Activated CD8-positive, alpha-beta T cell treated with anti-CD3 and anti-CD28 coated beads for 36 hours (primary cell): ENCODE measurements around the gene GGT6. TPM values are rescaled to one million over a fixed set of nuclear protein-coding genes. Genes with fewer than 3 reads are reported as not detected.

Experiments used
- ATAC-seq: fragments of 200-7000 bp; cut with Tn5 transposase; one replicate; pipeline ENCODE4 v1.10.0; 2021; ENCODE audit warnings: mild to moderate bottlenecking, moderate library complexity
- CTCF ChIA-PET: fragments of 350-600 bp; sonication (Branson Sonifier 250); formaldehyde crosslinking; loops from one replicate; lab custom pipeline; 2021; ENCODE audit warnings: antibody characterized with exemption; lab: Charles Lee
- POLR2A ChIA-PET: fragments of 350-600 bp; sonication (Branson Sonifier 250); formaldehyde crosslinking; loops from one replicate; lab custom pipeline; 2021; ENCODE audit warnings: antibody characterized with exemption; lab: Charles Lee
- DNase-seq: peaks from one replicate; pipeline ENCODE4 v3.0.0-alpha.2; 2020
- H3K27ac Mint-ChIP-seq: one replicate; pipeline ENCODE4 v1.8.0; 2021; ENCODE audit warnings: mild to moderate bottlenecking, mixed read lengths
- H3K27me3 Mint-ChIP-seq: one replicate; pipeline ENCODE4 v1.8.0; 2021; ENCODE audit warnings: mixed read lengths
- H3K36me3 Mint-ChIP-seq: one replicate; pipeline ENCODE4 v1.8.0; 2021; ENCODE audit warnings: low read depth, mixed read lengths
- H3K4me1 Mint-ChIP-seq: one replicate; pipeline ENCODE4 v1.8.0; 2021; ENCODE audit warnings: low read depth, mixed read lengths
- H3K4me3 Mint-ChIP-seq: one replicate; pipeline ENCODE4 v1.8.0; 2021; ENCODE audit warnings: mild to moderate bottlenecking, moderate library complexity, mixed read lengths
- H3K9me3 Mint-ChIP-seq: one replicate; pipeline ENCODE4 v1.8.0; 2021; ENCODE audit warnings: mixed read lengths
- intact Hi-C: fragments of 100-400 bp; cut with micrococcal nuclease; formaldehyde crosslinking; loops from one replicate; pipeline ENCODE4 v1.10.0; 2022
- total RNA-seq, 2 experiments: library from RNA; stranded (reverse); gene quantifications; one replicate each; pipeline ENCODE4 v1.2.3, GENCODE V29; 2021
- TF ChIP-seq, protein P1 (sequence below): fragments of 200-600 bp; IDR thresholded peaks from one replicate; pipeline ENCODE4 v1.8.0; 2022; ENCODE audit warnings: antibody characterized with exemption, mild to moderate bottlenecking

The GGT6 gene
- total RNA-seq, 2 experiments from 2014 or later = not detected

DNA sequence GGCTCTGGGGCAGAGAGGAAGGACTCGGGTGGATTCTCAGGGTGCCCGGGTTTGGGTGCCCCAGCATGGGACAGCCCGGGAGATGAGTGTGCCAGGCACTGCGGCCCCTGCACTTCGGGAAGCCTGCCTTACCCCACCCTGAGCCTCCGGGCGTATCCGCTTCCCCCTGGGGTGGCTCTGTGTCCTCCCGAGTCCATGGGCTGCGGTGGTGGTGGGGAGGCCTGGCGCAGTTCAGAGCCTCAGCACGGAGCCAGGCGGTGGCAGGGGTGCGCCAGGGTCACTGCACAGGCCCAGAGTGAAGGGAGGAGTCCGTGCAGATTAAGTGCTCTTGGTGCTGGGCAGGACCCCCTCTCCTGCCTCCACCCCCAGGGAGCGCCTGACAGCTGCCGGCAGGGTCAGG lies 25.9 kb downstream of the GGT6 start:
- ATAC-seq = no peak
- intact Hi-C loops = loop anchor here (10.0 kb wide), 1 partner anchor 110 kb away; no protein-coding TSS in a partner anchor
- CTCF ChIA-PET = no interaction called here
- Mint-ChIP-seq H3K4me3 (no peak overlapping the region), H3K4me1 (peaks cover 2% of the 10 kb centered on the region), H3K27me3 (peaks cover 1% of the 10 kb centered on the region), H3K9me3 (no peaks in the 10 kb centered on the region), H3K36me3 (no peaks in the 10 kb centered on the region), H3K27ac (no peak overlapping the region)
- TF ChIP-seq, protein P1, sequence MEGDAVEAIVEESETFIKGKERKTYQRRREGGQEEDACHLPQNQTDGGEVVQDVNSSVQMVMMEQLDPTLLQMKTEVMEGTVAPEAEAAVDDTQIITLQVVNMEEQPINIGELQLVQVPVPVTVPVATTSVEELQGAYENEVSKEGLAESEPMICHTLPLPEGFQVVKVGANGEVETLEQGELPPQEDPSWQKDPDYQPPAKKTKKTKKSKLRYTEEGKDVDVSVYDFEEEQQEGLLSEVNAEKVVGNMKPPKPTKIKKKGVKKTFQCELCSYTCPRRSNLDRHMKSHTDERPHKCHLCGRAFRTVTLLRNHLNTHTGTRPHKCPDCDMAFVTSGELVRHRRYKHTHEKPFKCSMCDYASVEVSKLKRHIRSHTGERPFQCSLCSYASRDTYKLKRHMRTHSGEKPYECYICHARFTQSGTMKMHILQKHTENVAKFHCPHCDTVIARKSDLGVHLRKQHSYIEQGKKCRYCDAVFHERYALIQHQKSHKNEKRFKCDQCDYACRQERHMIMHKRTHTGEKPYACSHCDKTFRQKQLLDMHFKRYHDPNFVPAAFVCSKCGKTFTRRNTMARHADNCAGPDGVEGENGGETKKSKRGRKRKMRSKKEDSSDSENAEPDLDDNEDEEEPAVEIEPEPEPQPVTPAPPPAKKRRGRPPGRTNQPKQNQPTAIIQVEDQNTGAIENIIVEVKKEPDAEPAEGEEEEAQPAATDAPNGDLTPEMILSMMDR = no peak
- POLR2A ChIA-PET = interaction anchor here (0.6 to 2.4 kb wide), 4 partner anchors 10 to 525 kb away, joined by 3 to 9 read pairs (median 4); no protein-coding TSS in a partner anchor
- DNase-seq = no peak

DNA sequence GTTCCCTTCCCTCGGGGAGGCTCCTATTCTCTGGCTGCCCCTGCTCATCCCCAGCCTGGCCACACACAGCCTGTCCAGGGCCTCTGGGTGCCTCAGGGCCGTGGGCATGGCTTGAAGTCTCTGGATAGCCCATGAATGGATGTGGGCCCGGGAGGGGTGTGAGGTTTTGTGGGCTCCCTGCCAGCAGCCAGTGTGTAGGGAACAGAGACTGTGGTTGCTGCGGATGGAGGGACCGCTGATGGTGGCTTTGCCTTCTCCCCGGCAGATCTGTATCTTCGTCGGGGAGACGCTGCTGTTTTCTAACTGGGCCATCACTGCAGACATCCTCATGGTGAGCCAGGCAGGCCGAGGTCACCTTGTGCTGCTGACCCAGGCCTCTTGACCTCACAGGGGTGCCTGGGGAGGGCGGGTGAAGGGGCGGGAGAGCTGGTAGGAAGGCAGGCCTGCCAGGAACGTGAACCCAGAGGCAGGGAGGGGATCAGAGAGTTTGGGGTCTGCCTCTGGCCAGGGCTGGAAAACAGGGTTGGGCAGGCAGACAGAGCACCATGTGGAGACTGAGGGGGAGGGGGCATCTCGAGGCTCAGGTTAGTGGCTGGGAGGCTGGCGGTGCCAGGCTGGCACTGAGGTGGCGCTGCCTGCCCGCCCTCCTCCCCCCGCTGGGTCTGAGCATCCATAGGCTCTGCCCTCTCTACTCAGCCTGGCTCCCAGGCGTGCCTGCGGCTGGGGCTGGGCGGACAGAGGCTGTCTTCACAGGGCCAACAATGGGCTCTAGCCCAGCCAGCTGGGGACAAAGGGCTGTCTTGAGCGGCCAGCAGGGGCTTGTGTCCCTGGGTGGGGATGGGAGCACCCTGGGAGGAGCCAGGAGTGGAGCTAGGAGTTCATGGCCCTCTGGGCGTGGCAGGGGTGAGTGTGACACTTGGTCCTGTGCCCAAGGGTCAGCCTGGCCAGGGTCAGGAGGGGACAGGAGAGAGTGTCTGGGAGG lies 26.6 kb downstream of the GGT6 start:
- intact Hi-C loops = loop anchor here (10.0 kb wide), 1 partner anchor 109 kb away; no protein-coding TSS in a partner anchor
- peaks cover 1% of the 10 kb centered on the region for H3K27me3 Mint-ChIP-seq
- no peaks in the 10 kb centered on the region for H3K36me3 Mint-ChIP-seq
- ATAC-seq (no peak), DNase-seq (peak; percentile 18)
- no peak overlapping the region for H3K27ac Mint-ChIP-seq
- H3K9me3 Mint-ChIP-seq = no peaks in the 10 kb centered on the region
- TF ChIP-seq, protein P1 = no peak
- H3K4me3 Mint-ChIP-seq = no peak overlapping the region
- CTCF ChIA-PET = no interaction called here
- POLR2A ChIA-PET = interaction anchor here (1.4 kb wide), 1 partner anchor 13 kb away, joined by 4 read pairs; no protein-coding TSS in a partner anchor
- peaks cover 2% of the 10 kb centered on the region for H3K4me1 Mint-ChIP-seq

DNA sequence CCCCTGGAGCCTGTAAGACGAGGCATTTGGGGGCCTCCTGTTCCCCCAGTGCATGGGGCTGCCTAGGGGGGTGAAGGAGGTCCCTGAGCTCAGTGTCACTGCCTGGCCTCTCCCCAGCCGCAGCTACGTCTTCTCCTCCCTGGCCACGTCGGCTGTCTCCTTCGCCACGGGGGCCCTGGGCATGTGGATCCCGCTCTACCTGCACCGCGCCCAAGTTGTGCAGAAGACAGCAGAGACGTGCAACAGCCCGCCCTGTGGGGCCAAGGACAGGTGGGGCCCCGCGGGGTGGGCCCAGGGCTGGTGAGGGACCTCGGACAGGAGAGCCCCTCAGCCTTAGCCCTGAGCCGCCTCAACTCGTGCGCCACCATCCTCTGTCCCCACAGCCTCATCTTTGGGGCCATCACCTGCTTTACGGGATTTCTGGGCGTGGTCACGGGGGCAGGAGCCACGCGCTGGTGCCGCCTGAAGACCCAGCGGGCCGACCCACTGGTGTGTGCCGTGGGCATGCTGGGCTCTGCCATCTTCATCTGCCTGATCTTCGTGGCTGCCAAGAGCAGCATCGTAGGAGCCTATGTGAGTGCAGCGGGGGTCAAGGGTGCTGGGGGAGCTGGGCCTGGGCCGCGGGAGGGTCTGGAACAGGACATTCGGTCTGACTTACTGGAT lies 27.4 kb downstream of the GGT6 start:
- DNase-seq (no peak), ATAC-seq (no peak)
- TF ChIP-seq, protein P1 = no peak
- peaks cover 2% of the 10 kb centered on the region for H3K4me1 Mint-ChIP-seq
- H3K4me3 Mint-ChIP-seq = no peak overlapping the region
- ChIA-PET POLR2A (no interaction called here), CTCF (no interaction called here)
- no peak overlapping the region for H3K27ac Mint-ChIP-seq
- no peaks in the 10 kb centered on the region for H3K9me3 Mint-ChIP-seq
- intact Hi-C loops = loop anchor here (10.0 kb wide), 1 partner anchor 108 kb away; no protein-coding TSS in a partner anchor
- no peaks in the 10 kb centered on the region for H3K36me3 Mint-ChIP-seq
- H3K27me3 Mint-ChIP-seq = peaks cover 1% of the 10 kb centered on the region

DNA sequence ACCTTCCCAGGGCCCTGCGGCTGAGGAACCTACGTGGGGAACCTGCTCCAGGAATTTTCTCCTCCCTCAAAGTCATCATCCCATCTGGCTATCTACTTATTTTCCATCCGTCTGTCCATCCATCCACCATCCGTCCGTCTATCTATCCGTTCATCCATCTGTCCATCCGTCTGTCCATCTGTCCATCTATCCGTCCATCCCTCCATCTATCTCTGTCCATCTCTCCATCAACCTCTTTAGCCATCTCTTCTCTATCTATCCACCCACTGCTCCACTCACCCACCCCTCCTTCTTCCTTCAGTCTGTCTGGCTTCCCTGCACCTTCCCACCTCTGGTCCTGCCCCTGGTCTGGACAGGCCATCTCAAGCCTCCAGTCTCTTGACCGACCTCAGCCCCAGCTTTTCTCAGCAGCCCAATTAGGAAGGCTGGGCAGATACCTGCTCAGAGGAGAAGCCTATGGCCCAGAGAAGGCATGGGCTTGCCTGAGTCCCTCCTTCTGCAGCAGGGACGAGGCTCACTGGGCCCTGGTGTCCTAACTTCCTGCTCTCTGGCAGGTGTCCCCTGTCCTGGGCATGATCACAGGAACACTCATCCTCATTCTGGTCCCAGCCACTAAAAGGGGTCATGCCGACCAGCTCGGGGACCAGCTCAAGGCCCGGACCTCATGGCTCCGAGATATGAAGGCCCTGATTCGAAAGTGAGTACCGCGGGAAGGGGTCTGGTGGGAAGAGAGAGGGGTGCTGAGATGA lies 28.2 kb downstream of the GGT6 start:
- no peaks in the 10 kb centered on the region for H3K9me3 Mint-ChIP-seq
- ChIA-PET CTCF (no interaction called here), POLR2A (no interaction called here)
- H3K4me1 Mint-ChIP-seq = peaks cover 2% of the 10 kb centered on the region
- DNase-seq (no peak), ATAC-seq (no peak)
- TF ChIP-seq, protein P1 = no peak
- intact Hi-C loops = loop anchor here (10.0 kb wide), 1 partner anchor 107 kb away; no protein-coding TSS in a partner anchor
- H3K27ac Mint-ChIP-seq = no peak overlapping the region
- no peaks in the 10 kb centered on the region for H3K36me3 Mint-ChIP-seq
- no peak overlapping the region for H3K4me3 Mint-ChIP-seq
- peaks cover 1% of the 10 kb centered on the region for H3K27me3 Mint-ChIP-seq
